K562 (cell line): ENCODE results near the gene CCDC174. TPM values are rescaled to one million over a fixed set of nuclear protein-coding genes. Genes with fewer than 3 reads are reported as not detected.

Experiments
- ATAC-seq: fragments of 200-7000 bp; cut with Tn5 transposase; 3 replicates; pipeline ENCODE4 v1.9.1; 2020; ENCODE audit warnings: moderate library complexity
- BruUV-seq: library from RNA; stranded (reverse); fragments of 400-500 nt; replicated peaks from 2 replicates; lab custom pipeline; 2021; lab: Mats Ljungman, UMichigan
- CTCF ChIA-PET: fragments of 300-600 bp; formaldehyde crosslinking; extraction: SDS; loops from one replicate; lab custom pipeline; 2021; ENCODE audit warnings: low intra/inter-chr PET ratio; lab: Yijun Ruan, JAX
- POLR2A ChIA-PET: fragments of 300-600, 350-650 bp; sonication (Branson Sonifier 250); formaldehyde crosslinking; extraction: SDS; loops from one replicate; lab custom pipeline; 2021; ENCODE audit warnings: antibody characterized with exemption, inconsistent platforms; lab: Yijun Ruan, JAX
- DNase-seq, 4 experiments: peaks; one replicate each; pipeline versions ENCODE4 v3.0.0 to v3.0.0-alpha.2; 2011 to 2018; ENCODE audit warnings: low spot score in 3 of 4, mixed read lengths in 3 of 4; ENCODE audit errors: extremely low read depth in 1 of 4
- FAIRE-seq: peaks from 2 replicates; lab custom pipeline; 2011; peaks lifted over from hg19 to GRCh38; lab: Jason Lieb, UNC
- H2AFZ ChIP-seq: 2 replicates; pipeline ENCODE4 v1.6.0; 2011; ENCODE audit warnings: low read depth, low read length, control low read depth, inconsistent platforms
- H3K27ac ChIP-seq: fragments of 200-600 bp; 3 replicates; pipeline ENCODE4 v1.8.0; 2011; ENCODE audit warnings: low read depth, mild to moderate bottlenecking, control low read depth, inconsistent platforms, low read length, moderate library complexity, mixed read lengths; ENCODE audit errors: extremely low read depth
- H3K27me3 ChIP-seq, 2 experiments: fragments of 300-600 bp in 1 of 2; 2 replicates in 1 of 2; 3 replicates in 1 of 2; pipeline versions ENCODE4 v1.6.0 to v1.8.0; 2011; ENCODE audit warnings: inconsistent platforms in 2 of 2, low read length in 2 of 2, mild to moderate bottlenecking in 1 of 2, mixed read lengths in 1 of 2, moderate library complexity in 1 of 2; ENCODE audit not compliant: control insufficient read depth in 2 of 2, insufficient read depth in 2 of 2
- H3K36me3 ChIP-seq: fragments of 300-600 bp; 3 replicates; pipeline ENCODE4 v1.8.0; 2011; ENCODE audit warnings: mild to moderate bottlenecking, low read length, inconsistent platforms; ENCODE audit not compliant: control insufficient read depth, insufficient read depth
- H3K4me1 ChIP-seq, 2 experiments: fragments of 200-600 bp in 1 of 2; replicated peaks in 1 of 2; 2 replicates in 1 of 2; 3 replicates in 1 of 2; pipeline versions ENCODE4 v1.5.1 to v1.8.0; 2011; ENCODE audit warnings: inconsistent platforms in 2 of 2, low read length in 2 of 2, mild to moderate bottlenecking in 1 of 2, mixed read lengths in 1 of 2, moderate library complexity in 1 of 2; ENCODE audit not compliant: control insufficient read depth in 2 of 2, insufficient read depth in 2 of 2
- H3K4me2 ChIP-seq: 2 replicates; pipeline ENCODE4 v1.6.1; 2011; ENCODE audit warnings: low read length, control low read depth, inconsistent platforms, mixed read lengths; ENCODE audit not compliant: insufficient read depth
- H3K4me3 ChIP-seq: fragments of 200-600 bp; sonication (generic), shearing (Covaris generic); 2 replicates; pipeline ENCODE4 v1.5.1; 2016; ENCODE audit warnings: control low read depth, inconsistent platforms
- H3K79me2 ChIP-seq: fragments of 200-600 bp; 3 replicates; pipeline ENCODE4 v1.8.0; 2011; ENCODE audit warnings: low read length, inconsistent platforms; ENCODE audit not compliant: control insufficient read depth, insufficient read depth
- H3K9ac ChIP-seq, 2 experiments: 2 replicates each; pipeline versions ENCODE4 v1.6.0 to v1.6.1; 2011; ENCODE audit warnings: low read depth in 2 of 2, low read length in 2 of 2, control low read depth in 1 of 2, inconsistent platforms in 1 of 2, mild to moderate bottlenecking in 1 of 2, mixed read lengths in 1 of 2; ENCODE audit not compliant: insufficient read depth in 1 of 2
- H3K9me1 ChIP-seq: one replicate; pipeline ENCODE4 v1.6.0; 2011; ENCODE audit warnings: inconsistent platforms, mild to moderate bottlenecking, low read length, moderate library complexity; ENCODE audit not compliant: control insufficient read depth, insufficient read depth
- H3K9me3 ChIP-seq: replicated peaks from 2 replicates; pipeline ENCODE4 v1.5.1; 2011; ENCODE audit warnings: low read depth, low read length, inconsistent platforms; ENCODE audit not compliant: control insufficient read depth, insufficient read depth
- H4K20me1 ChIP-seq: replicated peaks from 2 replicates; pipeline ENCODE4 v1.6.1; 2011; ENCODE audit warnings: low read length, inconsistent platforms, mixed read lengths; ENCODE audit not compliant: control insufficient read depth, insufficient read depth
- BRF1 ChIP-seq: IDR thresholded peaks from 3 replicates; pipeline ENCODE4 v1.6.1; 2011; ENCODE audit warnings: borderline replicate concordance, mild to moderate bottlenecking; ENCODE audit not compliant: insufficient read length; ENCODE audit errors: extremely low read depth
- CC2D1A ChIP-seq: fragments of 450-650 bp; IDR thresholded peaks from 2 replicates; pipeline ENCODE4 v1.6.1; 2017; ENCODE audit warnings: mild to moderate bottlenecking
- CXXC5 ChIP-seq: fragments of 250-450 bp; sonication (Bioruptor Pico); IDR thresholded peaks from 2 replicates; pipeline ENCODE4 v1.8.0; 2022; ENCODE audit warnings: inconsistent platforms, mild to moderate bottlenecking, moderate library complexity
- DMBX1 ChIP-seq: fragments of 250-450 bp; sonication (Bioruptor Pico); IDR thresholded peaks from 2 replicates; pipeline ENCODE4 v1.8.0; 2022; ENCODE audit warnings: inconsistent platforms, mild to moderate bottlenecking, moderate library complexity, borderline replicate concordance
- ELF2 ChIP-seq: fragments of 250-450 bp; sonication (Bioruptor Pico); IDR thresholded peaks from 2 replicates; pipeline ENCODE4 v1.5.0; 2021; ENCODE audit warnings: mild to moderate bottlenecking
- GTF2A2 ChIP-seq: IDR thresholded peaks from 2 replicates; pipeline ENCODE4 v1.6.1; 2016; ENCODE audit warnings: mild to moderate bottlenecking, missing genetic modification characterization, missing compliant biosample characterization
- RUNX1 ChIP-seq: sonication (generic); IDR thresholded peaks from 2 replicates; pipeline ENCODE4 v1.6.1; 2016; ENCODE audit warnings: antibody characterized with exemption, low read depth
- THRAP3 ChIP-seq: fragments of 450-650 bp; IDR thresholded peaks from 2 replicates; pipeline ENCODE4 v1.6.1; 2016; ENCODE audit warnings: mild to moderate bottlenecking, inconsistent platforms, borderline replicate concordance
- TSC22D4 ChIP-seq: fragments of 450-650 bp; IDR thresholded peaks from 2 replicates; pipeline ENCODE4 v1.6.1; 2016; ENCODE audit warnings: missing genetic modification characterization, missing biosample characterization, control low read depth
- WGBS: fragments of 100-300 bp; shearing (Covaris generic); methylation state at CpG from one replicate; pipeline ENCODE4 v1.1.6; 2016; ENCODE audit warnings: low coverage, mixed read lengths; ENCODE audit not compliant: insufficient coverage; ENCODE audit errors: missing lambda C conversion rate; 5-methylcytosine and 5-hydroxymethylcytosine counted together
- in situ Hi-C: fragments of 300-500 bp; cut with MboI; formaldehyde crosslinking; loops from 4 replicates; pipeline ENCODE4 v1.15.0; 2018; ENCODE audit warnings: inconsistent platforms, mixed read lengths
- intact Hi-C: fragments of 100-400 bp; cut with micrococcal nuclease; formaldehyde crosslinking; loops from 2 replicates; pipeline ENCODE4 v1.14.2; 2022
- polyA plus RNA-seq, 8 experiments: library from polyadenylated mRNA; depleted of rRNA in 4 of 8; stranded (reverse) in 5 of 8; unstranded in 3 of 8; fragments of >200 nt; fragmentation: Nextera tagmentation in 2 of 8; fragmentation: Illumina TruSeq in 1 of 8; extraction: Ambion mirVana in 2 of 8; extraction: Trizol in 1 of 8; gene quantifications; 2 replicates each; pipeline versions ENCODE4 v1.2.1 to v1.2.3, GENCODE V29; 2011 to 2014; ENCODE audit warnings: inconsistent platforms in 1 of 8, missing spikeins in 1 of 8
- total RNA-seq, 7 experiments: library from RNA; depleted of rRNA in 6 of 7; stranded (reverse); fragments of >200 nt in 6 of 7; fragmentation: Illumina TruSeq in 2 of 7; extraction: Trizol in 2 of 7; gene quantifications; 2 replicates each; pipeline versions ENCODE4 v1.2.1 to v1.2.3, GENCODE V29; 2011 to 2021; ENCODE audit warnings: low replicate concordance in 1 of 7
- TF ChIP-seq, protein P1 (sequence below): sonication (generic); formaldehyde crosslinking; IDR thresholded peaks from 2 replicates; pipeline ENCODE4 v1.8.0; 2022; ENCODE audit warnings: mild to moderate bottlenecking, missing genetic modification reagents
- TF ChIP-seq, protein P2 (sequence below): sonication (generic); formaldehyde crosslinking; IDR thresholded peaks from 2 replicates; pipeline ENCODE4 v1.8.1; 2023; ENCODE audit warnings: mild to moderate bottlenecking, missing genetic modification reagents, moderate library complexity
- TF ChIP-seq, protein P3 (sequence below): sonication (generic); formaldehyde crosslinking; IDR thresholded peaks from 2 replicates; pipeline ENCODE4 v1.8.1; 2022; ENCODE audit warnings: missing genetic modification reagents
- TF ChIP-seq, protein P4 (sequence below): sonication (generic); formaldehyde crosslinking; IDR thresholded peaks from 2 replicates; pipeline ENCODE4 v1.8.1; 2022; ENCODE audit warnings: missing genetic modification reagents

The CCDC174 gene
- total and polyA plus RNA-seq, 9 of the 15 experiments (the other 6 are each of a cell fraction or from before 2014, with no cell fraction given): 7.4 to 41.0 (median 28.5) TPM

DNA sequence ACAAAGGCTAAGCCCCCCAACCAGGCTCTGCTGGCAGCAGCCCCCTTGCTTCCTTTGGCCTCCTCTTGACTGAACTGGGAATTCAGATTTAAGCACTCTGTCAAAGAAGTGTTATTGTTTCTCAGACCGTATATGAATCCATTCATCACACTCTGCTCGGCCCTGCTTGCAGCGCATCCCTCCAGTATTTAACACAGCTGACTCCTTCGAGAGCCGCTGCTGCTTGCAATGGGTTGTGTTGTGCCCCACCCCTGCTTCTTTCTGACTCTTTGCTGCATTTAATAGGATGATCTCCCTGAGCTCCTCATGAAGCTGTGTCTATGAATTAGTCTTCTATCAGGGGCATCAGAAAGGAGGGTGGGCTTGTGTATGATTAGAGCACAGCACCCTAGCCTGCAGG is 54.5 kb downstream of the CCDC174 start:
- DNase-seq (no peak), FAIRE-seq (no peak), ATAC-seq (no peak)
- no peaks in the 10 kb centered on the region for H4K20me1 ChIP-seq
- H3K27ac ChIP-seq: no peak overlapping the region
- TF ChIP-seq CC2D1A: no peak
- no peak for TF ChIP-seq CXXC5 (CRISPR knock-in tag)
- TF ChIP-seq, protein P1, sequence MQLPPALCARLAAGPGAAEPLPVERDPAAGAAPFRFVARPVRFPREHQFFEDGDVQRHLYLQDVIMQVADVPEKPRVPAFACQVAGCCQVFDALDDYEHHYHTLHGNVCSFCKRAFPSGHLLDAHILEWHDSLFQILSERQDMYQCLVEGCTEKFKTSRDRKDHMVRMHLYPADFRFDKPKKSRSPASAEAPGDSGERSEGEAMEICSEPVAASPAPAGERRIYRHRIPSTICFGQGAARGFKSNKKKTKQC (CRISPR knock-in tag): no peak
- H3K9me3 ChIP-seq: no peaks in the 10 kb centered on the region
- in situ Hi-C loops (no loop called here), intact Hi-C loops (no loop called here)
- H3K4me1 ChIP-seq: no peaks in the 10 kb centered on the region
- no peak overlapping the region for H3K4me3 ChIP-seq
- H2AFZ ChIP-seq: no peak overlapping the region
- BruUV-seq: no TSS peak
- H3K27me3 ChIP-seq: peaks cover 5 to 15% of the 10 kb centered on the region in 2 experiments; a peak in 2 of 5 replicates
- H3K9ac ChIP-seq: no peak overlapping the region
- no peaks in the 10 kb centered on the region for H3K9me1 ChIP-seq
- no peak overlapping the region for H3K4me2 ChIP-seq
- no peaks in the 10 kb centered on the region for H3K36me3 ChIP-seq
- H3K79me2 ChIP-seq: no peaks in the 10 kb centered on the region
- ChIA-PET POLR2A (no interaction called here), CTCF (no interaction called here)
- WGBS: 0% methylated on average over 5 of the region's 5 CpGs

DNA sequence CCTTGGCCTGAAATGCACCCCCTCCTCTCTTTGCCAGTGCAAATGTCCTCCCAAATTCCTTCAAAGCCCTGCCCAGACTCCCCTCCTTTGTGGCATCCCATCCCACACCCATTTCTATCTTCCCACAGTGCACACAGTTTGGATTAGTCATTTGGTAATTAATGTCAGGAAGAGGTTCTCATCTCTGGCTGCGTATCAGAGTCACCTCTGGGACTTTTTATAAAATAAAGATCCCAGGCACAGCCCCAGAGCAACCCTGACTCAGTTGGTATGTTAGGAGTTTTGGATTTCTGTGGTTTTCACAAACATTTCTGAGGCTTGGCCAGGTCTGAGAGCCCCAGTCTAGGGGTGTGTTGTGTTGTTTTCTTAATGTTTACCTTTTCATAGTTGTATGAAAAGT is 65.0 kb downstream of the CCDC174 start:
- intact Hi-C loops (no loop called here), in situ Hi-C loops (no loop called here)
- FAIRE-seq (no peak), DNase-seq (no peak), ATAC-seq (no peak)
- no peak overlapping the region for H2AFZ ChIP-seq
- H3K36me3 ChIP-seq: no peaks in the 10 kb centered on the region
- POLR2A ChIA-PET: no interaction called here
- no peak overlapping the region for H3K4me2 ChIP-seq
- H3K27me3 ChIP-seq: peaks cover 4 to 15% of the 10 kb centered on the region in 2 experiments; a peak in 4 of 5 replicates
- no TSS peak for BruUV-seq
- 0% methylated on average over 1 of the region's 1 CpG for WGBS
- no peaks in the 10 kb centered on the region for H3K9me3 ChIP-seq
- no peak overlapping the region for H3K4me3 ChIP-seq
- no peak overlapping the region for H3K9ac ChIP-seq
- H4K20me1 ChIP-seq: no peaks in the 10 kb centered on the region
- CTCF ChIA-PET: no interaction called here
- H3K79me2 ChIP-seq: no peaks in the 10 kb centered on the region
- no peaks in the 10 kb centered on the region for H3K9me1 ChIP-seq
- no peak overlapping the region for H3K27ac ChIP-seq
- H3K4me1 ChIP-seq: no peaks in the 10 kb centered on the region
- TF ChIP-seq BRF1: no peak
- no peak for TF ChIP-seq DMBX1 (CRISPR knock-in tag)
- TF ChIP-seq TSC22D4 (tag): no peak
- TF ChIP-seq, protein P2, sequence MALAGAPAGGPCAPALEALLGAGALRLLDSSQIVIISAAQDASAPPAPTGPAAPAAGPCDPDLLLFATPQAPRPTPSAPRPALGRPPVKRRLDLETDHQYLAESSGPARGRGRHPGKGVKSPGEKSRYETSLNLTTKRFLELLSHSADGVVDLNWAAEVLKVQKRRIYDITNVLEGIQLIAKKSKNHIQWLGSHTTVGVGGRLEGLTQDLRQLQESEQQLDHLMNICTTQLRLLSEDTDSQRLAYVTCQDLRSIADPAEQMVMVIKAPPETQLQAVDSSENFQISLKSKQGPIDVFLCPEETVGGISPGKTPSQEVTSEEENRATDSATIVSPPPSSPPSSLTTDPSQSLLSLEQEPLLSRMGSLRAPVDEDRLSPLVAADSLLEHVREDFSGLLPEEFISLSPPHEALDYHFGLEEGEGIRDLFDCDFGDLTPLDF (CRISPR knock-in tag): no peak
- no peak for TF ChIP-seq GTF2A2 (tag)
- TF ChIP-seq RUNX1: no peak
- no peak for TF ChIP-seq THRAP3
- TF ChIP-seq, protein P3, sequence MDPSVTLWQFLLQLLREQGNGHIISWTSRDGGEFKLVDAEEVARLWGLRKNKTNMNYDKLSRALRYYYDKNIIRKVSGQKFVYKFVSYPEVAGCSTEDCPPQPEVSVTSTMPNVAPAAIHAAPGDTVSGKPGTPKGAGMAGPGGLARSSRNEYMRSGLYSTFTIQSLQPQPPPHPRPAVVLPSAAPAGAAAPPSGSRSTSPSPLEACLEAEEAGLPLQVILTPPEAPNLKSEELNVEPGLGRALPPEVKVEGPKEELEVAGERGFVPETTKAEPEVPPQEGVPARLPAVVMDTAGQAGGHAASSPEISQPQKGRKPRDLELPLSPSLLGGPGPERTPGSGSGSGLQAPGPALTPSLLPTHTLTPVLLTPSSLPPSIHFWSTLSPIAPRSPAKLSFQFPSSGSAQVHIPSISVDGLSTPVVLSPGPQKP: no peak
- TF ChIP-seq ELF2: no peak
- TF ChIP-seq, protein P4, sequence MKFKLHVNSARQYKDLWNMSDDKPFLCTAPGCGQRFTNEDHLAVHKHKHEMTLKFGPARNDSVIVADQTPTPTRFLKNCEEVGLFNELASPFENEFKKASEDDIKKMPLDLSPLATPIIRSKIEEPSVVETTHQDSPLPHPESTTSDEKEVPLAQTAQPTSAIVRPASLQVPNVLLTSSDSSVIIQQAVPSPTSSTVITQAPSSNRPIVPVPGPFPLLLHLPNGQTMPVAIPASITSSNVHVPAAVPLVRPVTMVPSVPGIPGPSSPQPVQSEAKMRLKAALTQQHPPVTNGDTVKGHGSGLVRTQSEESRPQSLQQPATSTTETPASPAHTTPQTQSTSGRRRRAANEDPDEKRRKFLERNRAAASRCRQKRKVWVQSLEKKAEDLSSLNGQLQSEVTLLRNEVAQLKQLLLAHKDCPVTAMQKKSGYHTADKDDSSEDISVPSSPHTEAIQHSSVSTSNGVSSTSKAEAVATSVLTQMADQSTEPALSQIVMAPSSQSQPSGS (CRISPR knock-in tag): no peak
